ENCODE results near the gene PSEN2.
"Not testable (repeated sequence)": the region's sequence is repeated elsewhere in the genome, so short reads cannot be mapped to it uniquely, and the experiment has no call there.

Gene PSEN2

DNA sequence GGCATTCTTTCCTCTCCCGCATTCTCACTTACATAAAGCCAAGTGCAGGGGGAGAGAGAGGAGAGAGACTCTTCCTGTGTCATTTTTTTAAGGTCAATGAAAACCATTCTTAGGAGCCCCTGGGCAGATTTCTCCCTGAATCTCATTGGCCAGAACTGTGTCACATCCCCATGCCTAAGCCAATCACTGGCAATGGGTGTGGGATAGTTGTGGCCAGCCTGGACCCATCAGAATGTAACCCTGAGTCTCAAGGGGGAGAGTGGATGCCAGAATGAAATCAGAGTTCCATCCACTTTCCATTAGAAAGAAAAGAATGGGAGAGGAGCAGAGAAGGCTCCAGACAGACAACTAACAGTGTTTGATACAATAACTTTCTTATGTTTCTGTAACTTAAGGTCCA, 38.5 kb downstream of the PSEN2 start:
- DNase-seq (ENCODE audit: extremely low read depth in 1 of 2, low read depth in 1 of 2), result no peak

GRCh38 chr1:226912587-226913176, 42.3 kb downstream of the PSEN2 start:
- peak in 1 of 2 donors; percentile 22 for DNase-seq (ENCODE audit: extremely low read depth in 1 of 2, low read depth in 1 of 2)

GRCh38 chr1:226915672-226915995, 45.2 kb downstream of the PSEN2 start:
- no peak for DNase-seq (ENCODE audit: extremely low read depth in 1 of 2, low read depth in 1 of 2)

GRCh38 chr1:226916497-226916896, 46.1 kb downstream of the PSEN2 start:
- DNase-seq (ENCODE audit: extremely low read depth in 1 of 2, low read depth in 1 of 2), result no peak

DNA sequence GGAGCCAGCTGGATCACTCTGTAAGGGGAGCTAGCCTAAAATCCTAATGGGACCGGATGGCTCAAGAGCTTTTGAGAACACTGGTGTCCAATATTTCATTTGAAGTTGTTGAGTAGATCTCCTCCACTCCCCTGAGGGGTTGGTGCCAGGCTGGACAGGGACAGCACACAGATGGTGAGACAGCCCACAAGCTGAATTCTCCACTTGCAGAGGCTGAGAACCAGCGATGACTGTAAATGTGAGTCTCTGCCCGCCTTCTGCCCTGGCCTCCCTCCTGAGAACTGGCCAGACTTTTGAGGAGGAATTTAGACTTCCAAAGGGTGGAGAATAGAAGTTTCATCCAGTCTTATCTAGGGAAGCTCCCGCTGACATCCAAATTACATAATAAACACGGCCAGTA, 49.2 kb downstream of the PSEN2 start:
- DNase-seq (ENCODE audit: extremely low read depth in 1 of 2, low read depth in 1 of 2), result no peak

- DNase-seq (ENCODE audit: extremely low read depth in 1 of 2, low read depth in 1 of 2), result no peak
Observed at GRCh38 chr1:226919995-226920394, 49.6 kb downstream of the PSEN2 start.

- no peak for DNase-seq (ENCODE audit: extremely low read depth in 1 of 2, low read depth in 1 of 2)
Observed at GRCh38 chr1:226920446-226920894, 50.1 kb downstream of the PSEN2 start.

GRCh38 chr1:226921504-226921903, 51.1 kb downstream of the PSEN2 start:
- DNase-seq (ENCODE audit: extremely low read depth in 1 of 2, low read depth in 1 of 2), result no peak

- DNase-seq (ENCODE audit: extremely low read depth in 1 of 2, low read depth in 1 of 2), result not testable (repeated sequence)
Observed at GRCh38 chr1:226929260-226930111, 59.1 kb downstream of the PSEN2 start.

DNA sequence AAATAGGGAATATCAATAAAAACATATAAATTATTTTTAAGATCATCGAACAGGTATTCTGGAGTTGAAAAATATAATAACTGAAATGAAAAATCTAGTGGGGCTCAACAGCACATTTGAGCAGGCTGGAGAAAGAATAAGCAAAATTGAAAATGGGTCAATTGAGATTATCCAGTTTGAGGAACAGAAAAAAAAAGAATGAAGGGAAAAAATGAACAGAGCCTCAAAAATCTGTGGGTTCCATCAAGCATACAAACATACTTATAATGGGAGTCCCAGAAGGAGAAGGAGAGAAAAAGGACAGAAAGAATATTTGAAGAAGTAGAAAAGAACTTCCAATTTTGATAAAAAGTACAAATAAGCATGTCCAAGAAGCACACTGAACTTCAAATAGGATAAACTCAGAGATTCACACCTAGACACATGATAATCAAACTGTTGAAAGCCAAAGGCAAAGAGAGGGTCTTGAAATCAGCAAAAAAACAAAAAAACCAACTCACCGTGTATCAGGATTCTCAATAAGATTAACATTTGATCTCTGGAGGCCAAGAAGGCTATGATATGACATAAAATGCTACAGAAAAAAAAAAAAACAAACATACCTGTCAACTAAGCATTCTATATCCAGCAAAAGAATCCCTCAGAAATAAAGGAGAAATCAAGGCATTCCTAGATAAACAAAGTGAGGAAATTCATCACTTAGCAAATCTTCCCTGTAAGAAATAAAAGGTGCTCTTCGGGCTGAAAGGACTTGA, 64.2 kb downstream of the PSEN2 start:
- DNase-seq (ENCODE audit: extremely low read depth in 1 of 2, low read depth in 1 of 2), result no peak

DNA sequence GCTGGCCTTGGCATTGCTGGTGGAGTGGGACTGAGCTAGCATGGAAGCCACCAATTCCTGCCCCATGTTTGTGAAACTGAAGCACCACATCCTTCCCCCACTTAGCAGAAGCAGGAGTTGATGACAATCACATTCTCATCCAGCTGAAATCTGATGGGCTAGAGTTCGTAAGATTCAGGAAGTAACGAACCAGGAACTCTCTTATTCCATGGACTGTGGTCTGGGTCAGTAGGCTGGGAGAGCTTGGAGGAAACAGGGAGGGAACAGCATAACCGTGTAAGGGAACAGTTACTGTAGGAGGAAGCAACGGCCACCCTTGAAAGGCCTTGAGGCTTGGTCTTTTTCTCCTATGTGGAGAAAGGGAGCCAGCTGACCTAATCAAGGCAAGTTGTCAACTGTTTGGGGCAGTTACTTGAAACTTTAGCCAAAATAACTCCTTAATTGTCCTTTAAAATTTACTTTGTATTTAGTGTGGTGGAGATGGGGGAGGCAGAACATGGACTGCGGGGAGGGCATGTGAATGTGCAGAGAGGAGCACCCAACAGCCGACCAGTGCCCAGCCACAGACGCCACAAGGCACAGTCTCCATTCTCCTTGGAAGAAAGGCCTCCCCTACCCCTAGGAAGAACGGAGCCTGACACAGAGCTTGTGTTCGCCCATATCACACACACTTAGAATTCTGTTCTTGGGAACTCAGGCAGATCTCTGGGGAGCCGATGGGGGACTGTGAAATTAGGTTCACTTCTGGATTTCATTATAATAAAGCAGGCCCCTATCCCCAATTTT, 67.7 kb downstream of the PSEN2 start:
- DNase-seq (ENCODE audit: extremely low read depth in 1 of 2, low read depth in 1 of 2), result no peak

DNA sequence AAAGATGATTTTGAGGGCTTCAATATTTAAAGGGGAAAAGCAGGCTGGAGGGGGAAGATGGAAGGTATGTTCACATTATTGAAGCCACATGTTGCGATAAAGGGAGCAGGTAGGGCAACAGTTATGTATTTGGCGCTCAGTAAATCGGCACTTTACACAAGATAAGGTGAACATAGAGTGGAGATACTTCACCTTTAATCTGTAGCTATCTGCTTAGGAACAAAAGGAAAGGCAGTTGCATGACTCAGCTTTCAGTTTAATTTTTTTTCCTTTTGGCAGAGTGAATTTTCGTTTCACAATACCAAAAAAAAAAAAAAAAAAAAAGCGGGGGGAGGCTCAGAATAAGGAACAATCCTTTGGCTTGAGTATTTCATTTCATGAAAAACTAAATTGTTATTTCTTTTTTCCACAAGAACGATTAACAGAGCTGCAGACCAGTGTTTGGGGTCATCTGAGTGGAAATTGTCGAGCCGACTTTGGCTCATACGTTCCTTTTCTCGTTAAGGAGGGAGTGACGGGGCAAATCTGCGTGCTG, 68.6 kb downstream of the PSEN2 start:
- DNase-seq (ENCODE audit: extremely low read depth in 1 of 2, low read depth in 1 of 2), result no peak

DNA sequence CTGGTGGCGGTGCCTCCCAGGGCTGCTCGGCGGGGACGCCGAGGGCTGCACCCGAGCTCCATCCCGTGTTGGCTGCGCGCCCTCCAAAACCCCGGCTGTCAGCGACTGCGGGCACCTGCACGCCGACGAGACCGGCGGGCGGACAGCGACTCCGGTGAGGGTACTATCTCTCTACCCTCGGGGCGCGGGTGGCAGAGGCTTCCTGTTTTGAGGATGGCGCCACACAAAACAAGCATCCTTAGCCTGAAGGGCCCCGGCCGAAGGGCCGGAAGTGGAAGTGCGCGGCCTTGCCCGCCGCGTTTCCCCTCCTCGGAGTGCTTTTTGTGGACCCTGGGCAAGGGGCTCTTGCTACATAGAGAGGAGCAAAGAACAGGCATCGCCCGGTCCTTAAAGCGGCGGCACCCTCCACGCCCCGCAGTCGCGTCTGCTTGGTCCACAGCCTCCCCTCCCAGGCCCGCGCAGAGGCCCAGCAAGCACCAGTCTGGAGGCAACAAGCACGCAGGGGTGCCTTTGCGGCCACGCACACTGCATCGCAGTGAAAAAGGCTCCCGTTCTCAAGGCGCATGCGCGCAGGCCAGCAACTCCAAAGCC, 69.1 kb downstream of the PSEN2 start:
- peak; percentile 35 to 46 for DNase-seq (ENCODE audit: extremely low read depth in 1 of 2, low read depth in 1 of 2)

GRCh38 chr1:226940029-226940805, 69.8 kb downstream of the PSEN2 start, which contains the start of gene COQ8A:
Gene COQ8A (plus strand): TSS chr1:226940294. CDS start chr1:226961386, 21,092 bp downstream.
- peak; percentile 94 to 99 for DNase-seq (ENCODE audit: extremely low read depth in 1 of 2, low read depth in 1 of 2)

DNA sequence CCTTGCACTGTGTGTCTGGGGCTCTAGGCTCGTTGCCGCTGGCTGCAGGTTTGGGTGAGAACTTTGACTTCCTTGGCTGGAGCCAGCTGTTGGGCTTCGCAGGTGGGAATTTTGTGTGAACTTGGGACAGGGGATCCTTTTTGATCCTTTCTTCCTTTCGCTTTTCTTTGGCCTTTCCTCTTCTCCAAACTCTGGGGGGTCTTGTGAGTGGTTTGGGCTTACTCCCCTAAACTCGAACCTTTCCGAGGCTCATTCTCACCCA, 70.3 kb downstream of the PSEN2 start:
- no peak for DNase-seq (ENCODE audit: extremely low read depth in 1 of 2, low read depth in 1 of 2)

GRCh38 chr1:226942392-226942791, 72.0 kb downstream of the PSEN2 start:
- DNase-seq (ENCODE audit: extremely low read depth in 1 of 2, low read depth in 1 of 2), result no peak

DNA sequence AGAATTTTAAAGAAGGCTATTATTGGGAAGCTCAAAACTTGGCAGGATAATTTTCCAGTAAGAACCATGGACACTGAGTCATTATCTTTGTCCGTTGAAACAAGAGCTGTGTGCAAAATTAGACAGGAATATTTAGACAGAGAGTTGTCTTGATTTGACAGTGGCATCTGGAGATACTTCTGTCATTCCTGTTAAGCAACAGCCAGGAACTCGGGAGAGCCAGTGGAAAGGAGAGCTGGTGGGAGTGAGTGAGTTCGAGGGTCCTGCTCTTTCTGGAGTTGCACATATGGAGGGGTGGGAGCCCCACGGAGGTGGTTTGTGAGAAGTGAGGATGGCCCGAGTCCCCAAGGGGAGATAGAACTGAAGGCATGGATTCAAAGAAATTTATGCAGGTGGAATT, 72.7 kb downstream of the PSEN2 start:
- DNase-seq (ENCODE audit: extremely low read depth in 1 of 2, low read depth in 1 of 2), result no peak

DNA sequence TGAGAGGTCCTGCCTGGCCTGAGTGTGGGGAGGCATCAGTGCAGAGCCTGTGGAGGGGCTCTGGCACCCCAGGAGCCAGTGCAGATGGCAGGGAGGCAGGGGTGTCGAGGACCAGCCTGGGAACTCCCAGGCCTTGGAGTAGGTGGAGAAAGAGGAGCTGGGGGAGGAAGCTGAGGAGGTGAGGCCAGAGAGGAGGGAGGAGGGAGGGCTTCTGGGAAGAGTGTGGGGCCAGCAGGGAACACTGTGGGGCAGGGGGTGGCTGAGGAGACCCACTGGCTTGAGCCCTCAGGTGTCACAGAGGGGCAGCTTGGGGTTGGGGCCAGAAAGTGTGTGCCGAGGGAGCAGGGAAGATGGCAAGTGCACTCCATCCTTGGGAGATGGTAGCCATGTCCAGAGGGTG, 73.5 kb downstream of the PSEN2 start:
- no peak for DNase-seq (ENCODE audit: extremely low read depth in 1 of 2, low read depth in 1 of 2)

GRCh38 chr1:226945106-226945857, 74.9 kb downstream of the PSEN2 start:
- no peak for DNase-seq (ENCODE audit: extremely low read depth in 1 of 2, low read depth in 1 of 2)

Data from activated CD8-positive, alpha-beta memory T cell treated with anti-CD3 and anti-CD28 coated beads for 1 hour (primary cell).